HEK293T (cell line): ENCODE measurements around the gene DNAH17.

Source experiments
- CTCF ChIA-PET: fragments of 350-600 bp; formaldehyde crosslinking; extraction: SDS; loops from one replicate; lab custom pipeline; 2021; ENCODE audit warnings: antibody characterized with exemption, inconsistent platforms; lab: Yijun Ruan, JAX
- POLR2A ChIA-PET: fragments of 350-600 bp; formaldehyde crosslinking; extraction: SDS; loops from one replicate; lab custom pipeline; 2020; ENCODE audit warnings: antibody characterized with exemption, inconsistent platforms; lab: Yijun Ruan, JAX
- DNase-seq: peaks from one replicate; pipeline ENCODE4 v3.0.0; 2012; ENCODE audit warnings: mixed read lengths; ENCODE audit errors: extremely low spot score
- ARNT ChIP-seq: fragments of 450-650 bp; IDR thresholded peaks from 2 replicates; pipeline ENCODE4 v1.6.1; 2017; ENCODE audit warnings: mild to moderate bottlenecking
- BHLHE40 ChIP-seq: fragments of 450-650 bp; IDR thresholded peaks from 2 replicates; pipeline ENCODE4 v1.6.1; 2016; ENCODE audit warnings: mild to moderate bottlenecking, moderate library complexity, borderline replicate concordance
- CTBP1 ChIP-seq: fragments of 450-650 bp; IDR thresholded peaks from 2 replicates; pipeline ENCODE4 v1.6.1; 2016; ENCODE audit warnings: borderline replicate concordance
- ELF4 ChIP-seq: fragments of 450-650 bp; IDR thresholded peaks from 2 replicates; pipeline ENCODE4 v1.6.1; 2017; ENCODE audit warnings: antibody characterized with exemption
- FOXA1 ChIP-seq: fragments of 450-650 bp; IDR thresholded peaks from 2 replicates; pipeline ENCODE4 v1.6.1; 2016; ENCODE audit warnings: mild to moderate bottlenecking
- FOXK2 ChIP-seq: fragments of 450-650 bp; IDR thresholded peaks from 2 replicates; pipeline ENCODE4 v1.6.1; 2016; ENCODE audit warnings: mild to moderate bottlenecking
- FOXM1 ChIP-seq: fragments of 450-650 bp; IDR thresholded peaks from 2 replicates; pipeline ENCODE4 v1.6.1; 2017; ENCODE audit warnings: mild to moderate bottlenecking, borderline replicate concordance
- HDGF ChIP-seq: fragments of 450-650 bp; IDR thresholded peaks from 2 replicates; pipeline ENCODE4 v1.6.1; 2017; ENCODE audit warnings: antibody characterized with exemption, borderline replicate concordance
- L3MBTL2 ChIP-seq: fragments of 450-650 bp; conservative IDR thresholded peaks from 2 replicates; pipeline ENCODE4 v1.6.1; 2016; ENCODE audit warnings: mild to moderate bottlenecking
- LEF1 ChIP-seq: fragments of 450-650 bp; IDR thresholded peaks from 2 replicates; pipeline ENCODE4 v1.6.1; 2017; ENCODE audit warnings: mild to moderate bottlenecking, borderline replicate concordance
- NFRKB ChIP-seq: fragments of 450-650 bp; IDR thresholded peaks from 2 replicates; pipeline ENCODE4 v1.6.1; 2016; ENCODE audit warnings: mild to moderate bottlenecking, moderate library complexity
- PKNOX1 ChIP-seq: fragments of 450-650 bp; IDR thresholded peaks from 2 replicates; pipeline ENCODE4 v1.6.1; 2016
- SP1 ChIP-seq: fragments of 450-650 bp; IDR thresholded peaks from 2 replicates; pipeline ENCODE4 v1.6.1; 2017
- SUZ12 ChIP-seq: fragments of 450-650 bp; IDR thresholded peaks from 2 replicates; pipeline ENCODE4 v1.6.1; 2016; ENCODE audit warnings: mild to moderate bottlenecking
- TARDBP ChIP-seq: fragments of 450-650 bp; IDR thresholded peaks from 2 replicates; pipeline ENCODE4 v1.6.1; 2016
- ZNF384 ChIP-seq: fragments of 450-650 bp; IDR thresholded peaks from 2 replicates; pipeline ENCODE4 v1.6.1; 2016

The DNAH17 gene

DNA sequence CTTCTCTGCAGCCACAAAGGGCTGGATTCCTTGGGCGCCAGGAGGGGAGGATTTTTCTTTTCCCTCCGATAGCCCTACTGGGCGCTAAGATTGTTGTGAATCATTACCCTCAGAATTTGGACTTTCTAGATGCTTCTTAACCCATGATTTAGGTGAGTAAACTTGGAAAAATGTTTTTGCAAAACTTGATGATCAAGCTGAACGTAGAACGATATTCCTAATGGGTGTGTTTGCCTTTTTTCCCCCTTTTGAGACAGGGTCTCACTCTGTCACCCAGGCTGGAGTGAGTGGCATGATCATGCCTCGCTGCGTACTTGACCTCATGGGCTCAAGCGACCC, 155.0 kb downstream of the DNAH17 start:
- no peak for DNase-seq
- POLR2A ChIA-PET: no interaction called here
- TF ChIP-seq FOXK2 (no peak), HDGF (no peak), ZNF384 (no peak), TARDBP (no peak), PKNOX1 (no peak), CTBP1 (no peak), L3MBTL2 (no peak), BHLHE40 (no peak), ELF4 (no peak), NFRKB (no peak)
- CTCF ChIA-PET: interaction anchor here (0.6 to 2.5 kb wide), 8 partner anchors 9 to 171 kb away, joined by 3 to 11 read pairs (median 4); no protein-coding TSS in a partner anchor

DNA sequence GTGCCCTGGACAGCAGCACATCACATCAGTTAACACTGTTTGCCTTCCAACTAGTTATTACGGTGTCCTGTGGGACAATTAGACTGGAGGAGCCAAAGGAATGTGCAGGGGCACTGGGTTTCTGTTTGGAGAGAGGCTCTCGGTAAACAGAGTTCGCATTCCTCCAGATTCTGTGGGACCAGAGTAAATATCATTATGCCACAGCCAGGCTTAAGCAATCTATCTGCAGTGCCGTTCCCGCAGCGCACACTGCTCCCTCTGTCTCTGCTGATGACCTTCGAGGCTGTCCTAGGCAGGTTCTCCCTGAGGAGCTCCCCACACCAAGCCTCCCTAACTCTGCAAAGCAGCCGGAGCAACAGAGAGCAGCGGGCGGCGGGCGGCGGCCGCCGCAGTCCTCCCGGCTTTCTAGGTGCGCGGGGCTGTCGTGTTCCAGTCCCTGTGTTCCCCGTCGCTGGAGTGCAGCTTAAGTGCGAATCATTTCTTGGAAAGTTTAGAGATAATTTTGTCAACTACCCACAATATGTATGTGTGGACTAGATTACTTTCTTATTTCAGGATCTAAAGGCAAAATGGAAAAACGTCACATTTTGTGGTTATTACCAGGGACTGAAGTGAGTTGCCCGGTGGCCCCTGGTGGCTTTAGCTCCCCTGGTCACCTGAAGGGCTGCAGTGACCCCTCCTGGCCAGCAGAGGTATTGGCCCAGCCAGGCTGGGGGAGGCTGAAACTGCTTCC, 155.5 kb downstream of the DNAH17 start:
- ChIA-PET POLR2A (no interaction called here), CTCF (interaction anchor here (0.5 to 2.5 kb wide), 10 partner anchors 10 to 337 kb away, joined by 3 to 11 read pairs (median 4); no protein-coding TSS in a partner anchor)
- no peak for TF ChIP-seq LEF1
- no peak for TF ChIP-seq NFRKB
- TF ChIP-seq FOXA1: no peak
- no peak for TF ChIP-seq ELF4
- TF ChIP-seq L3MBTL2: no peak
- TF ChIP-seq FOXK2: no peak
- no peak for TF ChIP-seq SUZ12
- no peak for TF ChIP-seq PKNOX1
- TF ChIP-seq HDGF: no peak
- no peak for TF ChIP-seq ZNF384
- no peak for TF ChIP-seq ARNT
- no peak for TF ChIP-seq CTBP1
- TF ChIP-seq FOXM1: no peak
- TF ChIP-seq BHLHE40: no peak
- TF ChIP-seq TARDBP: no peak
- TF ChIP-seq SP1: no peak
- peak; percentile 90 for DNase-seq

- POLR2A ChIA-PET: no interaction called here
- no peak for TF ChIP-seq LEF1
- no peak for TF ChIP-seq FOXM1
- no peak for TF ChIP-seq TARDBP
- TF ChIP-seq PKNOX1: no peak
- CTCF ChIA-PET: interaction anchor here (0.8 to 2.5 kb wide), 7 partner anchors 11 to 336 kb away, joined by 3 to 11 read pairs (median 4); no protein-coding TSS in a partner anchor
- no peak for DNase-seq
Observed at GRCh38 chr17:78421084-78421533, 156.1 kb downstream of the DNAH17 start.

GRCh38 chr17:78419970-78420815, 157.0 kb downstream of the DNAH17 start:
- POLR2A ChIA-PET: interaction anchor here (1.1 kb wide), 1 partner anchor 166 kb away, joined by 3 read pairs; no protein-coding TSS in a partner anchor
- CTCF ChIA-PET: interaction anchor here (0.8 kb wide), 1 partner anchor 26 kb away, joined by 3 read pairs; no protein-coding TSS in a partner anchor
- TF ChIP-seq TARDBP: no peak
- TF ChIP-seq PKNOX1: no peak
- TF ChIP-seq ELF4: no peak
- no peak for TF ChIP-seq ARNT
- no peak for TF ChIP-seq SP1
- DNase-seq: no peak

GRCh38 chr17:78418326-78419026, 158.7 kb downstream of the DNAH17 start:
- TF ChIP-seq L3MBTL2: no peak
- TF ChIP-seq ZNF384: no peak
- TF ChIP-seq TARDBP: no peak
- no peak for TF ChIP-seq SUZ12
- DNase-seq: no peak
- ChIA-PET CTCF (interaction anchor here (0.6 to 0.7 kb wide), 4 partner anchors 10 to 1781 kb away, joined by 3 to 4 read pairs (median 3); no protein-coding TSS in a partner anchor), POLR2A (no interaction called here)
